ENCODE data around the gene C12orf43. TPM values are rescaled to one million over a fixed set of nuclear protein-coding genes. Genes with fewer than 3 reads are reported as not detected.

The C12orf43 gene
- total RNA-seq, 1 donor from 2014 or later: 18.5 TPM

DNA sequence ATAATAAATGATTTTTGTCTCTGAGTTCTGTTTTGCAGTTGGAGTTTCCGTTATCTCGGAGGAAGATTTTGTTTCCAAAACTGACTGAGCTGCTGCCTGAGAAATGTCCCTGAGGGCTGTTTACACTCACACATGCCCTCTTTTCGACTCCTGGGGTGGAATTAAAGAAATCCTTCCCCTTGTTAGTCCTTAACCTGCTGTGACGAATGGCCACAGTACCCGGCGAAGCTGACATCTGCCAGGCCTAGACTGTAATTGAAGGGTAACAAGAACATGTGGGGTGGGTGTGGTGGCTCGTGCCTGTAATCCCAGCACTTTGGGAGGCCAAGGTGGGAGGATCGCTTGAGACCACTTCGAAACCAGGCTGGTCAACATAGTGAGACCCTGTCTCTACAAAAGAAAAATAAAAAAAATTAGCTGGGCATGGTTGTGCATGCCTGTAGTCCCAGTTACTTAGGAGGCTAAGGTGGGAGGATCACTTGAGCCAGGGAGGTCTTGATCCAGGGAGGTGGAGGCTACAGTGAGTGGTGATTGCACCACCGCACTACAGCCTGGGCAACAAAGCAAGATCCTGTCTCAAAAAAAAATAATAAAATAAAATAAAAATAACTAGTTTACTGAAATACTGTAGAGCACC, 14.4 kb upstream of the C12orf43 start:
- no peak for DNase-seq (ENCODE audit: low read depth, low spot score)

DNA sequence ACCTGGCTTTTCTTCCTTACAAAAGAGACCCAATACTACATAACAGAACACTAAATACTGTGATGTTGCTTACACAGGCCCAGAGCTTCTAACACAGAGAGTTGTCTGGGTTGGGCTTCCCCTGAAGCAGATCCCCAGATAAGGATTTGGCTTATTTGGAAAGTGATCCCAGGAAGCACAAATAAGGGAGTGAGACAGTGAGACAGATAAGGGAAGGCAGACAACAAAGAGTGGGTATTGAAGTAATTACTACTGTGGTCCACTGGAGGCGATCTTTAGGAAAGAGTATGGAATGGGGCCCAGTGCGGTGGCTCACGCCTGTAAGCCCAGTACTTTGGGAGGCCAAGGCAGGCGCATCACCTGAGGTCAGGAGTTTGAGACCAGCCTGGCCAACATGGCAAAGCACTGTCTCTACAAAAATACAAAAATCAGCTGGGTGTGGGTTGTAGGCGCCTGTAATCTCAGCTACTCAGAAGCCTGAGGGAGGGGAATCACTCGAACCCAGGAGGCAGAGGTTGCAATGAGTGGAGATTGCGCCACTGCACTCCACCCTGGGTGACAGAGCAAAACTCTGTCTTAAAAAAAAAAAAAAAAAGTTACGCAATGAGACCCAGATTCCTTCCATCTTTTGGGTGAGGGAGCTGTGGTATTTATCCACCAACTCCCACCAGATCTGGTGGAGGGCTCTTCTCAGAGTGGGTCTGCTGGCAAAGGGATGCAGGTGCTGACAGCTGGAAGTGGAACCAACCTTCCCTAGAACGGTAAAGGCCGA, 10.2 kb upstream of the C12orf43 start:
- no peak for DNase-seq (ENCODE audit: low read depth, low spot score)

DNA sequence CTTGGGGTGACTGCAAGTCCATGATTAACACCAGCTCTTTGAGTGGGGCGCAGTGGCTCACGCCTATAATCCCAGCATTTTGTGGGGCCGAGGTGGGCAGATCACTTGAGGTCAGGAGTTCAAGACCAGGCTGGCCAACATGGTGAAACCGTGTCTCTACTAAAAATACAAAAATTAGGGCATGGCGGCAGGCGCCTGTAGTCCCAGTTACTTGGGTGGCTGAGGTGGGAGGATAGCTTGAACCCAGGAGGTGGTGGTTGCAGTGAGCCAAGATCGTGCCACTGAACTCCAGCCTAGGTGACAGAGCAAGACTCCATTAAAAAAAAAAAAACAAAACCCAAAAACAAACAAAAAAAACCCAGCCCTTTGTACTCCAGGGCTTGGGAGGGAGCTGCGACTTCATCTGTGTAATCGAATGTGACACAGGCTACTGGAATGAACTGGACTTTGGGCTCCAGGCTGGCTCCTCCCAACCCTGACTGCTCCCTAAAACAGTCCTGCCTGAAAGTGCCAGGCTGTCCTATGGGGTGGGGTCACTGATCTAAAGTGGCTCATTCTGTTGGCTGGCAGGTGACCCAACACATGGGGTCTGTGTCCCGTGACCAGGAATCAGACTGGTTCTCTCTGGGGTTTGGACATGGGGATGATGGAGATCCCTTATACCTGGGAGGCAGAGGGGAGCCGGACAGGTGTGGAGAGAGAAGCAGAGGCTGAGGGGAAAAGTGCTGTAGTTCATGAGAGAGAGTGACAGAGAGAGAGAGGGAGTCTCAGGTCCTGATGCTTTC, 9.3 kb upstream of the C12orf43 start:
- no peak for DNase-seq (ENCODE audit: low read depth, low spot score)

DNA sequence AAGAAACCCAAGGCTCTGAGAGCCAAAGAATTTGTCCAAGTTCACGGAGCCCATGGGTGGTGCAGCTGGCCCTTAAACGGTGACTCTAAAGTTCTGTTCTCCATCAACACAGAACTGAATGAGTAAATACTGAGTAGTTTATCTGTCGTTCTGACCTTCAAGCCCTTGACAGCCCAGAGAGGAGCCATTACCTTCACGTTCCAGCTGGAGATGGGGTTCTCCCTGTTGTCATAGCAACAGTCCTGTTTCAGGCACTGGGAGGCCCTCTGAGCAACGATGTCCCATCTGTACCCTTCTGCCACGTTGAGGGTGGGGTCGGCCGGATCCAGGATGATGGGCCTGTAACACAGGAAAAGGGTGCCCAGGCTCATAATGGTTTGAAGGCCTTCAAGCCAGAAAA, 7.5 kb upstream of the C12orf43 start:
- DNase-seq (ENCODE audit: low read depth, low spot score): no peak

DNA sequence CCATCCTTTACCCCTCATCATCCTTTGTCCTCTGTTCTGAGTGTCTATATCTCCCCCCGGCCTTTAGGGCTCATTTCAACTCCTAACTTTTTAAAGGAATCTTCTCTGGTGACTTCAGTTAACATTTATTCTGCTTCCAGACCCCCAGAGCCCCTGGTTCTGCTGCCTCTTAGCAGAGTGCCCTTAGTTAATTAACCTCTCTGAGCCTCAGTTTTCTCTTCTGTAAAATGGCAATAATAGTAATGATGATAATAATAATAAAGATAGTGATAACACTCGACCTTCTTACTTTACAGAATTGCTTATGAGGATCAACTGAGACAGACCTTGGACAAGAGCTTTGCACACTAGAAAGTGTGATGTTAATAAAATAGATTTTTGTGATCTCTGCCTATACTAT, 6.4 kb upstream of the C12orf43 start:
- DNase-seq (ENCODE audit: low read depth, low spot score): no peak

GRCh38 chr12:121021754-121022153, 5.5 kb upstream of the C12orf43 start:
- no peak for DNase-seq (ENCODE audit: low read depth, low spot score)

DNA sequence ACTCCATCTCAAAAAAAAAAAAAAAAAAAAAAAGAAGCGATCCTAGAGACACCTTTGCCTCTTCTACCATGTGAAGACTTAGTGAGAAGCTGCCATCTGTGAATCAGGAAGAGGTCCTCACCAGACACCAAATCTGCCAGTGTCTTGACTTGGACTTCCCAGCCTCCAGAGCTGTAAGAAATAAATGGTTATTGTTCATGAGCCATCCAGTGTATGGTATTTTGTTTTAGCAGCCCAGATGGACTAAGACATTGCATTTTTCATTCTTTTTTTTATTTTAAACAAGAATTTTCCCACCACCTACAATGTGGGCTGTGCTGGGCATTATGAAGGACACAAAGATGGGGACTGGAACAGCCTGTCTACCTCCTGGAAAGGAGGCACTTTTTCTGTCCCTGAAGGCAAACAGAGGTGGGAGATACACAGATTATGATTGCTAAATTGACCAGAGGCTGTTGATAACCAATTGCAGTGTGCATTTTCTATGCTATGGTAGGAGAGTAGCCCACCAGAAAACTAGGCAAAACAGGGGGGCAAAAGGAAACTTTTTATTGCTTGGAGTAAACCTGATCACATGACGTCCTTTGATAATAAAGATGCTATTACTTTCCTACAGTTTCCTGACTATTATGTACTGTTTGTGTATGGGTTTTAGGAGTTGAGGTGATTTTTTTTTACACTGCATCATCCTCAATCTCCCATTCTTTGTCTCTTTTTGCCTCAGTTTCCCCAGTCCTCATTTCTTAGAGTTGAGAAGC, 2.8 kb upstream of the C12orf43 start:
- DNase-seq (ENCODE audit: low read depth, low spot score): no peak

GRCh38 chr12:121017966-121018491, 1.7 kb upstream of the C12orf43 start:
- DNase-seq (ENCODE audit: low read depth, low spot score): no peak

- DNase-seq (ENCODE audit: low read depth, low spot score): no peak
Observed at GRCh38 chr12:121013715-121014114, 2.6 kb downstream of the C12orf43 start.

DNA sequence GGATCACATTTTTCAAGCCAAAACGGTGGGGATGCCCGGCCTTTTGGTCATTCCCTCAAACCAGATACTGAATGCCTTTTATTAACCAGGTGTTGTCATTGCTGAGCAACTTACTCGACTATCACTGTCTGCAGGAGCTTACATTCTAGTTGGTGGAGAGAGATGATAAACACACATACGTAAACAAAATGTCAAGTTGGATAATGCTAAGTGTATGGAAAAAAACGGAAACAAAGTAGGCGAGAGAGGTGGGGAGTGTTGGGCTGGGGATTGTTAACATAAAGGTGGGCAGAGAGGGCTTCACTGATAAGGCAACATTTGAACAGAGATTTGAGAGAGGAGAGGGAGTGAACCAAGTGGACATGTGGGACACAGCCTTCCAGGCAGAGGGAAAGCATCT, 4.5 kb downstream of the C12orf43 start:
- DNase-seq (ENCODE audit: low read depth, low spot score): no peak

GRCh38 chr12:121010860-121011259, 5.4 kb downstream of the C12orf43 start:
- DNase-seq (ENCODE audit: low read depth, low spot score): no peak

DNA sequence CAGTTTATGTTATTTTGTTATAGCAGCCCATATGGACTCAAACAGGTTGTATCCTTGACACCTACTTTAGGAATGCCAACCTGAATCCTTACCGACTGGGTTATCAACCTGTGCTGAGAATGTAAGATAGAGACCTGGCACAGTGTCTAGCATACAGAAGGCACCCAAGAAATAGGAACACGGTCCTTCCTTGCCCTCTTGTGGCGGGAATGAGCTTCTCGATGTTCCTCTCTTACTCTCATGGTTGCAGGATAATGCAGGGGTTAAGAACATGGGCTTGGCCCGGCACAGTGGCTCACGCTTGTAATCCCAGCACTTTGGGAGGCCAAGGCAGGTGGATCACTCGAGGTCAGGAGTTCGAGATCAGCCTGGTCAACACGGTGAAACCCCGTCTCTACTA, 6.5 kb downstream of the C12orf43 start:
- no peak for DNase-seq (ENCODE audit: low read depth, low spot score)

- DNase-seq (ENCODE audit: low read depth, low spot score): no peak
Observed at GRCh38 chr12:121008347-121009098, 7.8 kb downstream of the C12orf43 start.

GRCh38 chr12:121005346-121005815, 10.9 kb downstream of the C12orf43 start:
- peak; percentile 13 for DNase-seq (ENCODE audit: low read depth, low spot score)

DNA sequence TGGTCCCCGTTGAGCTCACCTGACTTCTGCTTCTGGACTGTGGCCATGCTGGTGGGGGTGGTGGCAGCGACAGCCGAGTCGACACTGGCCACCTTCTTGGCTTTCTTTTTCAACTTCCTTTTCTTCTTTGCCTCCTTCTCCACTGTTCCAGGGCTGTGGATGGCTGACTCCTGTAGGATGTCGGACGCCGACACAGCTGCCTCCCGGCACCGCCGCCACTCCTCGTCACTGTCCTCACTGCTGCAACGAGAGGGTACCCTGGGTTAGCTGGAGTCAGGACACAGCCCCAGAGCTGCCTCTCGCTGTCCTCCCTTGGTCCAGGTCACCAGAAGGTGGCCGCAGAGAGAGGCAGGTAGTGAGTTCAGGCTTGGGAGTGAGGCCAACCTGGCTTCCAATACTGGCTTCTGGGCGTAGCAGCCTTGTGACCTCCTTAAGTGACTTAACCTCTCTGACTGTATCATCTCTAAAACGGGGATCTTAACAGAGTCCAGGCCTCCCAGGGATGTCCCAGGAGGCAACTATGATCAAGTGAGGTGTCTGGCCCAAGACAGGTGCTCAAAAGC, 12.0 kb downstream of the C12orf43 start:
- no peak for DNase-seq (ENCODE audit: low read depth, low spot score)

GRCh38 chr12:121003650-121004049, 12.6 kb downstream of the C12orf43 start:
- DNase-seq (ENCODE audit: low read depth, low spot score): no peak

GRCh38 chr12:121001841-121002483, 14.3 kb downstream of the C12orf43 start:
- DNase-seq (ENCODE audit: low read depth, low spot score): no peak

DNA sequence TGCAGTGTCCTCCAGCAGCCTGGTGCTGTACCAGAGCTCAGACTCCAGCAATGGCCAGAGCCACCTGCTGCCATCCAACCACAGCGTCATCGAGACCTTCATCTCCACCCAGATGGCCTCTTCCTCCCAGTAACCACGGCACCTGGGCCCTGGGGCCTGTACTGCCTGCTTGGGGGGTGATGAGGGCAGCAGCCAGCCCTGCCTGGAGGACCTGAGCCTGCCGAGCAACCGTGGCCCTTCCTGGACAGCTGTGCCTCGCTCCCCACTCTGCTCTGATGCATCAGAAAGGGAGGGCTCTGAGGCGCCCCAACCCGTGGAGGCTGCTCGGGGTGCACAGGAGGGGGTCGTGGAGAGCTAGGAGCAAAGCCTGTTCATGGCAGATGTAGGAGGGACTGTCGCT, 15.2 kb downstream of the C12orf43 start:
- DNase-seq (ENCODE audit: low read depth, low spot score): no peak

DNA sequence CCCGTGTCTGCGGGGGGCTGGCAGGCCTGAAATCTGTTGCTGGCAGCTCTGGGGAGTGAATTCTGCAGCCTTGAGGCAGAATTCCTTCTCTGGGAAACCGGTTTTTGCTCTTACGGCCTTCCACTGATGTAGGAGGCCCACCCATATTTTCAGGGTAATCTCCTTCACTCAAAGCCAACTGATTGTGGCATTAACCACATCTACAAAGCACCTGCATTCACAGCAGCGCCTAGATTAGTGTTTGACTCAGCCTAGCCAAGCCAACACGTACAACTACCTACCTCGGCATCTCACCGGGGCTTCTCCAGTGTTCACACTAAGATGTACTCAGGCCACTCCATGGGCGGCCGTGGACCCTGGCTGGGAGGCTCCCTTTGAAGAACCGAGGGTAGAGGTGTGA, 15.8 kb downstream of the C12orf43 start:
- DNase-seq (ENCODE audit: low read depth, low spot score): no peak

Measured in pulmonary artery endothelial cell (primary cell).